DND-41 (cell line): Measurements from ENCODE around the gene BPIFB3.

Experiments used
- ATAC-seq: fragments of 200-7000 bp; cut with Tn5 transposase; 3 replicates; pipeline ENCODE4 v1.9.1; 2021; ENCODE audit warnings: low read depth; ENCODE audit not compliant: insufficient read depth
- DNase-seq: peaks from one replicate; pipeline ENCODE4 v3.0.0-alpha.2; 2020
- H2AFZ ChIP-seq: 2 replicates; pipeline ENCODE4 v1.6.0; 2012; ENCODE audit warnings: low read depth, low read length
- H3K27ac ChIP-seq: 2 replicates; pipeline ENCODE4 v1.5.1; 2012; ENCODE audit warnings: low read length, inconsistent platforms
- H3K27me3 ChIP-seq: fragments of 200-600 bp; sonication (generic); 2 replicates; pipeline ENCODE4 v1.6.0; 2012; ENCODE audit warnings: low read length, mild to moderate bottlenecking, inconsistent platforms; ENCODE audit not compliant: insufficient read depth, poor library complexity
- H3K36me3 ChIP-seq: 2 replicates; pipeline ENCODE4 v1.5.1; 2012; ENCODE audit warnings: low read length, inconsistent platforms; ENCODE audit not compliant: insufficient read depth
- H3K4me1 ChIP-seq: 2 replicates; pipeline ENCODE4 v1.5.1; 2012; ENCODE audit warnings: mild to moderate bottlenecking, low read length; ENCODE audit not compliant: insufficient read depth
- H3K4me2 ChIP-seq: 2 replicates; pipeline ENCODE4 v1.6.0; 2012; ENCODE audit warnings: mild to moderate bottlenecking, moderate library complexity, low read length, inconsistent platforms; ENCODE audit not compliant: insufficient read depth
- H3K4me3 ChIP-seq, 2 experiments: fragments of 200-600 bp in 1 of 2; shearing (Covaris generic) in 1 of 2; 2 replicates each; pipeline ENCODE4 v1.5.1; 2012 to 2016; ENCODE audit warnings: inconsistent platforms in 2 of 2, low read length in 2 of 2, mild to moderate bottlenecking in 2 of 2, low read depth in 1 of 2, moderate library complexity in 1 of 2
- H3K79me2 ChIP-seq: 2 replicates; pipeline ENCODE4 v1.6.0; 2012; ENCODE audit warnings: low read length, inconsistent platforms; ENCODE audit not compliant: insufficient read depth
- H3K9ac ChIP-seq: 2 replicates; pipeline ENCODE4 v1.6.0; 2012; ENCODE audit warnings: low read depth, mild to moderate bottlenecking, inconsistent platforms, low read length, moderate library complexity
- H3K9me3 ChIP-seq: 2 replicates; pipeline ENCODE4 v1.5.1; 2012; ENCODE audit warnings: low read length, moderate library complexity, mild to moderate bottlenecking, inconsistent platforms; ENCODE audit not compliant: insufficient read depth, severe bottlenecking
- H4K20me1 ChIP-seq: 2 replicates; pipeline ENCODE4 v1.6.0; 2012; ENCODE audit warnings: low read length; ENCODE audit not compliant: insufficient read depth
- CTCF ChIP-seq: IDR thresholded peaks from 2 replicates; pipeline ENCODE4 v1.5.1; 2012; ENCODE audit warnings: borderline replicate concordance, low read length, moderate library complexity, mild to moderate bottlenecking; ENCODE audit not compliant: poor library complexity, severe bottlenecking; ENCODE audit errors: extremely low read depth
- EZH2 ChIP-seq: IDR thresholded peaks from 3 replicates; pipeline ENCODE4 v1.6.1; 2012; ENCODE audit warnings: borderline replicate concordance, low read depth, mild to moderate bottlenecking, moderate library complexity, low read length, inconsistent platforms; ENCODE audit not compliant: severe bottlenecking

BPIFB3 gene

GRCh38 chr20:33032555-33032954, 21.1 kb upstream of the BPIFB3 start:
- Histone ChIP-seq H3K9ac (no peak overlapping the region), H4K20me1 (no peaks in the 10 kb centered on the region), H3K4me3 (no peak overlapping the region), H3K36me3 (no peaks in the 10 kb centered on the region), H3K79me2 (no peaks in the 10 kb centered on the region), H3K9me3 (no peaks in the 10 kb centered on the region), H3K27me3 (no peaks in the 10 kb centered on the region), H3K27ac (no peak overlapping the region), H3K4me1 (no peaks in the 10 kb centered on the region), H3K4me2 (no peak overlapping the region), H2AFZ (no peak overlapping the region)
- TF ChIP-seq EZH2, result no peak
- no peak for TF ChIP-seq CTCF
- no peak for DNase-seq
- ATAC-seq, result no peak

GRCh38 chr20:33033381-33033780, 20.3 kb upstream of the BPIFB3 start:
- DNase-seq, result no peak
- Histone ChIP-seq H4K20me1 (no peaks in the 10 kb centered on the region), H3K36me3 (no peaks in the 10 kb centered on the region), H3K4me2 (no peak overlapping the region), H2AFZ (no peak overlapping the region), H3K4me3 (no peak overlapping the region), H3K79me2 (no peaks in the 10 kb centered on the region), H3K27me3 (no peaks in the 10 kb centered on the region), H3K9me3 (no peaks in the 10 kb centered on the region), H3K4me1 (no peaks in the 10 kb centered on the region), H3K27ac (no peak overlapping the region), H3K9ac (no peak overlapping the region)
- ATAC-seq, result no peak
- TF ChIP-seq CTCF (no peak), EZH2 (no peak)

GRCh38 chr20:33034115-33034514, 19.6 kb upstream of the BPIFB3 start:
- no peak for TF ChIP-seq EZH2
- no peak for TF ChIP-seq CTCF
- H3K79me2 ChIP-seq, result no peaks in the 10 kb centered on the region
- DNase-seq (no peak), ATAC-seq (no peak)
- no peak overlapping the region for H3K9ac ChIP-seq
- no peaks in the 10 kb centered on the region for H3K27me3 ChIP-seq
- H4K20me1 ChIP-seq, result no peaks in the 10 kb centered on the region
- no peaks in the 10 kb centered on the region for H3K4me1 ChIP-seq
- H3K36me3 ChIP-seq, result no peaks in the 10 kb centered on the region
- H3K4me3 ChIP-seq, result no peak overlapping the region
- H2AFZ ChIP-seq, result no peak overlapping the region
- no peak overlapping the region for H3K27ac ChIP-seq
- H3K9me3 ChIP-seq, result no peaks in the 10 kb centered on the region
- H3K4me2 ChIP-seq, result no peak overlapping the region
